Measurements from ENCODE around the gene C2CD4D.

C2CD4D gene

GRCh38 chr1:151802372-151802771 is 37.2 kb downstream of the C2CD4D start:
- H3K9me3 Mint-ChIP-seq, result no peaks in the 10 kb centered on the region
- peaks cover 1% of the 10 kb centered on the region for H3K36me3 Mint-ChIP-seq (ENCODE audit: insufficient read depth)
- no peak for DNase-seq (ENCODE audit: low spot score in 2 of 2)
- no peak for ATAC-seq (replicated peaks; ENCODE audit: extremely low read depth, poor library complexity, severe bottlenecking)
- H3K27me3 Mint-ChIP-seq, result peaks cover 23% of the 10 kb centered on the region
- no peak overlapping the region for H3K27ac Mint-ChIP-seq (ENCODE audit: low read depth)
- H3K4me1 Mint-ChIP-seq, result peaks cover 10% of the 10 kb centered on the region
- no peak overlapping the region for H3K4me3 Mint-ChIP-seq

GRCh38 chr1:151801846-151802245 is 37.8 kb downstream of the C2CD4D start:
- H3K27me3 Mint-ChIP-seq, result peaks cover 23% of the 10 kb centered on the region
- ATAC-seq (replicated peaks; ENCODE audit: extremely low read depth, poor library complexity, severe bottlenecking) (no peak), DNase-seq (ENCODE audit: low spot score in 2 of 2) (no peak)
- peaks cover 10% of the 10 kb centered on the region for H3K4me1 Mint-ChIP-seq
- no peak overlapping the region for H3K4me3 Mint-ChIP-seq
- H3K27ac Mint-ChIP-seq (ENCODE audit: low read depth), result no peak overlapping the region
- H3K9me3 Mint-ChIP-seq, result no peaks in the 10 kb centered on the region
- peaks cover 1% of the 10 kb centered on the region for H3K36me3 Mint-ChIP-seq (ENCODE audit: insufficient read depth)

- H3K9me3 Mint-ChIP-seq, result no peaks in the 10 kb centered on the region
- peaks cover 10% of the 10 kb centered on the region for H3K4me1 Mint-ChIP-seq
- peaks cover 23% of the 10 kb centered on the region for H3K27me3 Mint-ChIP-seq
- no peak overlapping the region for H3K27ac Mint-ChIP-seq (ENCODE audit: low read depth)
- H3K4me3 Mint-ChIP-seq, result no peak overlapping the region
- peaks cover 1% of the 10 kb centered on the region for H3K36me3 Mint-ChIP-seq (ENCODE audit: insufficient read depth)
- ATAC-seq (replicated peaks; ENCODE audit: extremely low read depth, poor library complexity, severe bottlenecking), result no peak
- no peak for DNase-seq (ENCODE audit: low spot score in 2 of 2)
Observed at GRCh38 chr1:151801310-151801820, 38.3 kb downstream of the C2CD4D start.

GRCh38 chr1:151800830-151801229 is 38.8 kb downstream of the C2CD4D start:
- Mint-ChIP-seq H3K27me3 (peaks cover 23% of the 10 kb centered on the region), H3K27ac (ENCODE audit: low read depth) (no peak overlapping the region), H3K4me3 (no peak overlapping the region), H3K36me3 (ENCODE audit: insufficient read depth) (peaks cover 1% of the 10 kb centered on the region), H3K9me3 (no peaks in the 10 kb centered on the region), H3K4me1 (peaks cover 10% of the 10 kb centered on the region)
- ATAC-seq (replicated peaks; ENCODE audit: extremely low read depth, poor library complexity, severe bottlenecking) (no peak), DNase-seq (ENCODE audit: low spot score in 2 of 2) (no peak)

GRCh38 chr1:151799179-151800022 is 40.2 kb downstream of the C2CD4D start:
- peaks cover 1% of the 10 kb centered on the region for H3K36me3 Mint-ChIP-seq (ENCODE audit: insufficient read depth)
- peaks cover 23% of the 10 kb centered on the region for H3K27me3 Mint-ChIP-seq
- H3K4me1 Mint-ChIP-seq, result peaks cover 10% of the 10 kb centered on the region
- ATAC-seq (replicated peaks; ENCODE audit: extremely low read depth, poor library complexity, severe bottlenecking) (no peak), DNase-seq (ENCODE audit: low spot score in 2 of 2) (no peak)
- H3K4me3 Mint-ChIP-seq, result no peak overlapping the region
- H3K27ac Mint-ChIP-seq (ENCODE audit: low read depth), result no peak overlapping the region
- H3K9me3 Mint-ChIP-seq, result no peaks in the 10 kb centered on the region

GRCh38 chr1:151798571-151798970 is 41.0 kb downstream of the C2CD4D start:
- Mint-ChIP-seq H3K9me3 (no peaks in the 10 kb centered on the region), H3K4me3 (no peak overlapping the region)
- no peak for DNase-seq (ENCODE audit: low spot score in 2 of 2)

GRCh38 chr1:151790940-151791651 is 48.5 kb downstream of the C2CD4D start:
- ATAC-seq (replicated peaks; ENCODE audit: extremely low read depth, poor library complexity, severe bottlenecking), result no peak
- Mint-ChIP-seq H3K27me3 (no peaks in the 10 kb centered on the region), H3K4me3 (peak overlapping the region; percentile 94), H3K27ac (ENCODE audit: low read depth) (peak overlapping the region; percentile 89), H3K36me3 (ENCODE audit: insufficient read depth) (peaks cover 19% of the 10 kb centered on the region), H3K9me3 (no peaks in the 10 kb centered on the region), H3K4me1 (peaks cover 31% of the 10 kb centered on the region)
- DNase-seq (ENCODE audit: low spot score in 2 of 2), result no peak

More at GRCh38 chr1:151798571-151798970, 41.0 kb downstream of the C2CD4D start:
- peaks cover 23% of the 10 kb centered on the region for H3K27me3 Mint-ChIP-seq
- H3K4me1 Mint-ChIP-seq, result peaks cover 10% of the 10 kb centered on the region
- no peak for ATAC-seq (replicated peaks; ENCODE audit: extremely low read depth, poor library complexity, severe bottlenecking)
- peaks cover 7% of the 10 kb centered on the region for H3K36me3 Mint-ChIP-seq (ENCODE audit: insufficient read depth)
- no peak overlapping the region for H3K27ac Mint-ChIP-seq (ENCODE audit: low read depth)

GRCh38 chr1:151790071-151790939 is 49.3 kb downstream of the C2CD4D start, which contains the start of gene TDRKH:
TDRKH (minus strand) TSS chr1:151790500; CDS start chr1:151783022, 7,478 bp downstream.
- no peaks in the 10 kb centered on the region for H3K27me3 Mint-ChIP-seq
- no peaks in the 10 kb centered on the region for H3K9me3 Mint-ChIP-seq
- H3K27ac Mint-ChIP-seq (ENCODE audit: low read depth), result peak within 1 kb of the TSS; percentile 89
- H3K4me1 Mint-ChIP-seq, result peaks cover 31% of the 10 kb centered on the region
- peak; percentile 96 for ATAC-seq (replicated peaks; ENCODE audit: extremely low read depth, poor library complexity, severe bottlenecking)
- H3K36me3 Mint-ChIP-seq (ENCODE audit: insufficient read depth), result peaks cover 19% of the 10 kb centered on the region
- peak within 1 kb of the TSS; percentile 94 for H3K4me3 Mint-ChIP-seq
- DNase-seq (ENCODE audit: low spot score in 2 of 2), result peak; percentile 91 to 98

Measured in central memory CD8-positive, alpha-beta T cell (primary cell).